DND-41 (cell line): ENCODE data around the gene CEL.

ENCODE experiments used
- ATAC-seq: fragments of 200-7000 bp; cut with Tn5 transposase; 3 replicates; pipeline ENCODE4 v1.9.1; 2021; ENCODE audit warnings: low read depth; ENCODE audit not compliant: insufficient read depth
- DNase-seq: peaks from one replicate; pipeline ENCODE4 v3.0.0-alpha.2; 2020
- H2AFZ ChIP-seq: 2 replicates; pipeline ENCODE4 v1.6.0; 2012; ENCODE audit warnings: low read depth, low read length
- H3K27ac ChIP-seq: 2 replicates; pipeline ENCODE4 v1.5.1; 2012; ENCODE audit warnings: low read length, inconsistent platforms
- H3K27me3 ChIP-seq: fragments of 200-600 bp; sonication (generic); 2 replicates; pipeline ENCODE4 v1.6.0; 2012; ENCODE audit warnings: low read length, mild to moderate bottlenecking, inconsistent platforms; ENCODE audit not compliant: insufficient read depth, poor library complexity
- H3K36me3 ChIP-seq: 2 replicates; pipeline ENCODE4 v1.5.1; 2012; ENCODE audit warnings: low read length, inconsistent platforms; ENCODE audit not compliant: insufficient read depth
- H3K4me1 ChIP-seq: 2 replicates; pipeline ENCODE4 v1.5.1; 2012; ENCODE audit warnings: mild to moderate bottlenecking, low read length; ENCODE audit not compliant: insufficient read depth
- H3K4me2 ChIP-seq: 2 replicates; pipeline ENCODE4 v1.6.0; 2012; ENCODE audit warnings: mild to moderate bottlenecking, moderate library complexity, low read length, inconsistent platforms; ENCODE audit not compliant: insufficient read depth
- H3K4me3 ChIP-seq, 2 experiments: fragments of 200-600 bp in 1 of 2; shearing (Covaris generic) in 1 of 2; 2 replicates each; pipeline ENCODE4 v1.5.1; 2012 to 2016; ENCODE audit warnings: inconsistent platforms in 2 of 2, low read length in 2 of 2, mild to moderate bottlenecking in 2 of 2, low read depth in 1 of 2, moderate library complexity in 1 of 2
- H3K79me2 ChIP-seq: 2 replicates; pipeline ENCODE4 v1.6.0; 2012; ENCODE audit warnings: low read length, inconsistent platforms; ENCODE audit not compliant: insufficient read depth
- H3K9ac ChIP-seq: 2 replicates; pipeline ENCODE4 v1.6.0; 2012; ENCODE audit warnings: low read depth, mild to moderate bottlenecking, inconsistent platforms, low read length, moderate library complexity
- H3K9me3 ChIP-seq: 2 replicates; pipeline ENCODE4 v1.5.1; 2012; ENCODE audit warnings: low read length, moderate library complexity, mild to moderate bottlenecking, inconsistent platforms; ENCODE audit not compliant: insufficient read depth, severe bottlenecking
- H4K20me1 ChIP-seq: 2 replicates; pipeline ENCODE4 v1.6.0; 2012; ENCODE audit warnings: low read length; ENCODE audit not compliant: insufficient read depth
- EZH2 ChIP-seq: IDR thresholded peaks from 3 replicates; pipeline ENCODE4 v1.6.1; 2012; ENCODE audit warnings: borderline replicate concordance, low read depth, mild to moderate bottlenecking, moderate library complexity, low read length, inconsistent platforms; ENCODE audit not compliant: severe bottlenecking
- TF ChIP-seq, protein P1 (sequence below): IDR thresholded peaks from 2 replicates; pipeline ENCODE4 v1.5.1; 2012; ENCODE audit warnings: borderline replicate concordance, low read length, moderate library complexity, mild to moderate bottlenecking; ENCODE audit not compliant: poor library complexity, severe bottlenecking; ENCODE audit errors: extremely low read depth

The CEL gene

DNA sequence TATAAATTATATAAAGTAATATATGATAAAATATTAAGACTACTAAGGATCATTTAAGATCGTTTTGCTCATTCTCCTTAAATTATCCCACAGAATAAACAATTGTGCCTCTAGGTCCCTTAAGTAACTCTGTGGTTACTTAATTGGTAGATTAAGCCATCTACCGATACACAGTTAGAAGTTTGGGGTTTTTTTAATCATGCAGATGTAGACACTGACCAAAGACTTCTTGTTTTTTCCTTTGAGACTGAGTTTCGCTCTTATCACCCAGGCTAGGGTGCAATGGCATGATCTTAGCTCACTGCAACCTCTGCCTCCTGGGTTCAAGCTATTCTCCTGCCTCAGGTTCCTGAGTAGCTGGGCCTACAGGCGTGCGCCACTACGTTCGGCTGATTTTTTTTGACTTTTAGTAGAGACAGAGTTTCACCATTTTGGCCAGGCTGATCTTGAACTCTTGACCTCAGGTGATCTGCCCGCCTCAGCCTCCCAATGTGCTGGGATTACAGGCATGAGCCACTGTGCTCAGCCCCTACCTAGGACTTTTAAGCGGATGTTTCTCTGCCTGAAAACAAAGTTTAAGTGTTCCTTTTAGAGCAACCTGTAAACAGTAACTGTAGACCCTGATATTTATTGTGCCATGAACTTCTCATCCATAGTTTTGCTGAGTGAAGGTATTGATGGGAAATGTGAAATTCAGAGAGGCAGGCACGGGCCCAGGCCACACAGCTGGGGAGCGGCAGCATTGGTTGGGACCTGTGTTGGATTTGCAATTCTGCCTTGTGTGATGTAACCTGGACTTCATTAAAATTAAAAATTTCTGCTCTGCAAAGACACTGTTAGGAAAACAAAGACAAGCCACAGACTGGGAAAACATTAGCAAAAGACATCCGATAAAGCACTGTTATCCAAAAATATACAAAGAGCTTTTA, 11.6 kb downstream of the CEL start:
- ATAC-seq, result no peak
- no peak overlapping the region for H3K4me3 ChIP-seq
- no peaks in the 10 kb centered on the region for H3K4me1 ChIP-seq
- no peaks in the 10 kb centered on the region for H3K9me3 ChIP-seq
- H3K9ac ChIP-seq, result no peak overlapping the region
- no peak overlapping the region for H3K4me2 ChIP-seq
- no peak overlapping the region for H2AFZ ChIP-seq
- no peaks in the 10 kb centered on the region for H4K20me1 ChIP-seq
- H3K36me3 ChIP-seq, result no peaks in the 10 kb centered on the region
- H3K27me3 ChIP-seq, result peaks cover 3% of the 10 kb centered on the region
- TF ChIP-seq, protein P1, sequence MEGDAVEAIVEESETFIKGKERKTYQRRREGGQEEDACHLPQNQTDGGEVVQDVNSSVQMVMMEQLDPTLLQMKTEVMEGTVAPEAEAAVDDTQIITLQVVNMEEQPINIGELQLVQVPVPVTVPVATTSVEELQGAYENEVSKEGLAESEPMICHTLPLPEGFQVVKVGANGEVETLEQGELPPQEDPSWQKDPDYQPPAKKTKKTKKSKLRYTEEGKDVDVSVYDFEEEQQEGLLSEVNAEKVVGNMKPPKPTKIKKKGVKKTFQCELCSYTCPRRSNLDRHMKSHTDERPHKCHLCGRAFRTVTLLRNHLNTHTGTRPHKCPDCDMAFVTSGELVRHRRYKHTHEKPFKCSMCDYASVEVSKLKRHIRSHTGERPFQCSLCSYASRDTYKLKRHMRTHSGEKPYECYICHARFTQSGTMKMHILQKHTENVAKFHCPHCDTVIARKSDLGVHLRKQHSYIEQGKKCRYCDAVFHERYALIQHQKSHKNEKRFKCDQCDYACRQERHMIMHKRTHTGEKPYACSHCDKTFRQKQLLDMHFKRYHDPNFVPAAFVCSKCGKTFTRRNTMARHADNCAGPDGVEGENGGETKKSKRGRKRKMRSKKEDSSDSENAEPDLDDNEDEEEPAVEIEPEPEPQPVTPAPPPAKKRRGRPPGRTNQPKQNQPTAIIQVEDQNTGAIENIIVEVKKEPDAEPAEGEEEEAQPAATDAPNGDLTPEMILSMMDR, result no peak
- TF ChIP-seq EZH2, result no peak
- DNase-seq, result no peak
- no peak overlapping the region for H3K27ac ChIP-seq
- H3K79me2 ChIP-seq, result no peaks in the 10 kb centered on the region

DNA sequence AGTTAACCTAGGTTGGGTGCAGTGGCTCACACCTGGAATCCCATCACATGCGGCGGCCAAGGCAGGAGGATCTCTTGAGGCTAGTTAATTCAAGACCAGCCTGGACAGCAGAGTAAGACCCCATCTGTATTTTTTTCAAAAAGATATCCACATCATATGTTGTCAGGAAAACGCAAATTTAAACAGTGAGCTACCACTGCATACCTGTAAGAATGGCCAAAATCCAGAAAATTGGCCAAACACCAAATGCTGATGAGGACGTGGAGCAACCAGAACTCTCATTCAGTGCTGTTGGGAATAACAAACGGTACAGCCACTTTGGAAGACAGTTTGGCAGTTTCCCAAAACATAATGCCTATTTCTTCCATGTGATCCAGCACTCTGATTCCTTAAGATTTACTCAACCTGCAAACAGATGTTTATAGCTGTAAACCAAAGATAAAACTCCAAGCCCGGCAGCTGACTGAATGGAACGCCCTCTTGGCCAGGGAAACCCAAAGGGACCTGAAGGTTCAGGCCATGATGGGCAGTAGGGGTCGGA, 12.4 kb downstream of the CEL start:
- no peak overlapping the region for H2AFZ ChIP-seq
- TF ChIP-seq, protein P1, result no peak
- no peak for TF ChIP-seq EZH2
- ATAC-seq (no peak), DNase-seq (no peak)
- no peak overlapping the region for H3K27ac ChIP-seq
- H4K20me1 ChIP-seq, result no peaks in the 10 kb centered on the region
- H3K36me3 ChIP-seq, result no peaks in the 10 kb centered on the region
- H3K4me1 ChIP-seq, result no peaks in the 10 kb centered on the region
- H3K9ac ChIP-seq, result no peak overlapping the region
- H3K4me3 ChIP-seq, result no peak overlapping the region
- peaks cover 3% of the 10 kb centered on the region for H3K27me3 ChIP-seq
- H3K4me2 ChIP-seq, result no peak overlapping the region
- H3K79me2 ChIP-seq, result no peaks in the 10 kb centered on the region
- no peaks in the 10 kb centered on the region for H3K9me3 ChIP-seq

DNA sequence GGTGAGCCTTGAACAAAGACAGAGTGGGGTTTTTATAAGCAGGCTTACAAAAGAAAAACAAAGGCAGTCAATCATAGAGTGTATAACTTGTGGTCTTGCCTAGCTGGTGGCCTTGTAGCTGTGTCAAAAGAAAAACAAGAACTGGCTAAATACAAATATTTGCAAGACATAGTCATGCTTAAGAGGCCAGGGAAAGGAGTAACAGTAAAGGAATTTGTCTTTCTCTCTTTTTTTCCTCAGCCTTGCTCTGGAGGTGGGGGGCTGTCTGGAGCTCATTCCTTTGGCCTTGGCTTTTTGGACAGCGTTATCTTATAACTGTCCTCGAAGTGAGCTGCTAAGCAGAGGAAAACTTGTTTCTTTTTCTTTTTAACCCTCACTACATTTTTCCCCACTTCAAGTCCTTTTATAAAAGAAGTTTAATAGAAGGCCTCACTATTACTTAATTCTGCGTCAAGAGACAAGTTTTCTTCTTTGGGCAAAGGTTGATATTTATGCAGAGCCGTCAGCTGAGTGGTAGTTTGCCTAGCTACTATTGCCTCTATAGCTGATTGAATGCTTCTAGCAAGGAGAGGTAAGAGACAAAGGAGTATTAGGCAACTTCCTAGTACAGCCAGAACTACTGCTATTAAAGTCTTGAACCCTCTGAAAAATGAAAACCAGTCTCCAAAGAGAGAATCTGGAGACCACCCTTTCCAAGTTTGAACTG, 14.3 kb downstream of the CEL start:
- Histone ChIP-seq H3K4me2 (no peak overlapping the region), H3K27ac (no peak overlapping the region), H3K36me3 (no peaks in the 10 kb centered on the region), H3K27me3 (peaks cover 3% of the 10 kb centered on the region), H3K79me2 (no peaks in the 10 kb centered on the region), H3K4me3 (no peak overlapping the region), H3K9me3 (no peaks in the 10 kb centered on the region), H2AFZ (no peak overlapping the region), H3K4me1 (no peaks in the 10 kb centered on the region), H3K9ac (no peak overlapping the region), H4K20me1 (no peaks in the 10 kb centered on the region)
- TF ChIP-seq, protein P1, result no peak
- no peak for TF ChIP-seq EZH2
- no peak for DNase-seq
- ATAC-seq, result no peak
